Measurements from ENCODE around the gene CD300A. TPM values are rescaled to one million over a fixed set of nuclear protein-coding genes. Genes with fewer than 3 reads are reported as not detected.

CD300A gene
- total RNA-seq, 5 donors from 2014 or later (not counting 1 experiment from before 2014, with no cell fraction given), result 9.2 to 18.8 (median 12.5) TPM

- POLR2A ChIA-PET, result no interaction called here
- H3K27me3 ChIP-seq (replicated peaks in 1 of 2; ENCODE audit: control insufficient read depth in 2 of 2, extremely low read depth in 1 of 2, insufficient read depth in 2 of 2, low read length in 1 of 2), result peaks cover 4 to 74% of the 10 kb centered on the region in 2 experiments
- Mint-ChIP-seq H3K4me1 (peaks cover 0 to 19% (median 15%) of the 10 kb centered on the region in 3 donors), H3K4me3 (no peak overlapping the region), H3K27ac (no peak overlapping the region), H3K27me3 (peaks cover 27 to 51% of the 10 kb centered on the region in 2 donors), H3K36me3 (no peaks in the 10 kb centered on the region), H3K9me3 (no peaks in the 10 kb centered on the region)
- H3K36me3 ChIP-seq (ENCODE audit: control insufficient read depth in 2 of 2, extremely low read depth in 1 of 2, insufficient read depth in 1 of 2, low read length in 1 of 2), result no peaks in the 10 kb centered on the region
- WGBS (ENCODE audit: insufficient coverage), result 79% methylated on average over 5 of the region's 10 CpGs
- no peak overlapping the region for H3K27ac ChIP-seq (ENCODE audit: low read length)
- no peaks in the 10 kb centered on the region for H3K9me3 ChIP-seq
- CTCF ChIA-PET, result no interaction called here
- DNase-seq, result no peak
- peaks cover 0 to 19% of the 10 kb centered on the region in 2 experiments for H3K4me1 ChIP-seq (ENCODE audit: control insufficient read depth in 1 of 2, extremely low read depth in 1 of 2, insufficient read depth in 2 of 2, low read length in 2 of 2)
- no peak for ATAC-seq (replicated peaks in 1 of 4)
- H3K4me3 ChIP-seq (ENCODE audit: control insufficient read depth in 1 of 2, extremely low read depth in 1 of 2, low read length in 1 of 2), result no peak overlapping the region
These were observed 39.2 kb upstream of the CD300A start for GRCh38 chr17:74427048-74427762.

GRCh38 chr17:74427763-74428153 lies 38.7 kb upstream of the CD300A start:
- POLR2A ChIA-PET, result no interaction called here
- DNase-seq (no peak), ATAC-seq (replicated peaks in 1 of 4) (no peak)
- peaks cover 0 to 24% of the 10 kb centered on the region in 2 experiments for H3K4me1 ChIP-seq (ENCODE audit: control insufficient read depth in 1 of 2, extremely low read depth in 1 of 2, insufficient read depth in 2 of 2, low read length in 2 of 2)
- Mint-ChIP-seq H3K4me3 (no peak overlapping the region), H3K36me3 (no peaks in the 10 kb centered on the region), H3K27ac (no peak overlapping the region), H3K27me3 (peaks cover 27 to 48% of the 10 kb centered on the region in 2 donors), H3K4me1 (peaks cover 0 to 19% (median 15%) of the 10 kb centered on the region in 3 donors), H3K9me3 (no peaks in the 10 kb centered on the region)
- no peaks in the 10 kb centered on the region for H3K9me3 ChIP-seq
- no peaks in the 10 kb centered on the region for H3K36me3 ChIP-seq (ENCODE audit: control insufficient read depth in 2 of 2, extremely low read depth in 1 of 2, insufficient read depth in 1 of 2, low read length in 1 of 2)
- no CpG with 5 or more reads among the region's 6 CpGs for WGBS (ENCODE audit: insufficient coverage)
- H3K4me3 ChIP-seq (ENCODE audit: control insufficient read depth in 1 of 2, extremely low read depth in 1 of 2, low read length in 1 of 2), result no peak overlapping the region
- peaks cover 4 to 77% of the 10 kb centered on the region in 2 experiments for H3K27me3 ChIP-seq (replicated peaks in 1 of 2; ENCODE audit: control insufficient read depth in 2 of 2, extremely low read depth in 1 of 2, insufficient read depth in 2 of 2, low read length in 1 of 2)
- no peak overlapping the region for H3K27ac ChIP-seq (ENCODE audit: low read length)
- CTCF ChIA-PET, result no interaction called here

DNA sequence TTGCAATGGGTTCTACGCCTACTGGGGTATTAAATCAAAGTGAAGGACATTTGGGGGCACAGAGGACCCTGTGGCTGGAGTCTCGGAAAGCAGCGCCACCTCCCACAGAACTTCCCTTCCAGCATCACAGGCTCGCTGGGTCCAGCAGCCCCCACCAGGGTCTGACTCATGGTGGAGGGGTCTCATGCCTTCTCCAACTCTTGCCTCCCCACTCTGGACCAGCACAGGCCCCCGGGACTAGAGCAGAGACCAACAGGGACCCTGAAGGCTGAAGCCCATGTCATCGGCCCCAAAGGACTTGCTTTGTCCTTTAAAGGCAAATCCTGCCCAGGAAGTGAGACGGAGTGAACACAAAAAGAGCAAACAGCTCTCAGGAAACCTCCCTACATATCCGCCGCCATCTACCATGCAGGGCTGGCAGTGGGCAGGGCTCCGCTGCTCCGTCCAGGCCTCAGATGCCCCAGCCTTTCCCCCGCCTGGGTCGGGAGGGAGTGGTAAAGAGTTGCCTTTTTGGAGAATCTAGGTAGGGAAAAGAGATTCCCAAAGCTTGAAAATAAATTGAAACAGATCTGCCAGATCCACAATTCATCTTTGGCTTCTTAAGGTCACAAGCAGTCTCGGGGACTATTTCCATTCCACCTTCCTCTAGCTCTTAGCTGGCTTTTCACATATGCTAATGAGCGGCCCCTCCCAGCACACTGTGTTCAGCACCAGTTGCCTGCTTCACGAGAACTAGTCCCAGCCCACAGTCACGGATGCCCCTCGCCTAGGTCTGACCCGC lies 36.6 kb upstream of the CD300A start:
- Histone ChIP-seq H3K9me3 (no peaks in the 10 kb centered on the region), H3K4me1 (ENCODE audit: control insufficient read depth in 1 of 2, extremely low read depth in 1 of 2, insufficient read depth in 2 of 2, low read length in 2 of 2) (peaks cover 0 to 25% of the 10 kb centered on the region in 2 experiments), H3K36me3 (ENCODE audit: control insufficient read depth in 2 of 2, extremely low read depth in 1 of 2, insufficient read depth in 1 of 2, low read length in 1 of 2) (no peaks in the 10 kb centered on the region), H3K27ac (ENCODE audit: low read length) (no peak overlapping the region), H3K4me3 (ENCODE audit: control insufficient read depth in 1 of 2, extremely low read depth in 1 of 2, low read length in 1 of 2) (no peak overlapping the region), H3K27me3 (replicated peaks in 1 of 2; ENCODE audit: control insufficient read depth in 2 of 2, extremely low read depth in 1 of 2, insufficient read depth in 2 of 2, low read length in 1 of 2) (peaks cover 4 to 82% of the 10 kb centered on the region in 2 experiments)
- Mint-ChIP-seq H3K27me3 (peaks cover 34 to 61% of the 10 kb centered on the region in 2 donors), H3K4me3 (peak overlapping the region in 2 of 3 donors; percentile 24 to 62), H3K9me3 (no peaks in the 10 kb centered on the region), H3K27ac (peak overlapping the region in 1 of 2 donors; percentile 19), H3K4me1 (peaks cover 0 to 19% (median 15%) of the 10 kb centered on the region in 3 donors), H3K36me3 (no peaks in the 10 kb centered on the region)
- 43% methylated on average over 7 of the region's 19 CpGs for WGBS (ENCODE audit: insufficient coverage)
- CTCF ChIA-PET, result no interaction called here
- ATAC-seq (replicated peaks in 1 of 4) (no peak), DNase-seq (no peak)
- POLR2A ChIA-PET, result no interaction called here

GRCh38 chr17:74430385-74430705 lies 36.1 kb upstream of the CD300A start:
- no peaks in the 10 kb centered on the region for H3K9me3 ChIP-seq
- peaks cover 4 to 82% of the 10 kb centered on the region in 2 experiments for H3K27me3 ChIP-seq (replicated peaks in 1 of 2; ENCODE audit: control insufficient read depth in 2 of 2, extremely low read depth in 1 of 2, insufficient read depth in 2 of 2, low read length in 1 of 2)
- DNase-seq, result no peak
- no peak for ATAC-seq (replicated peaks in 1 of 4)
- H3K4me3 ChIP-seq (ENCODE audit: control insufficient read depth in 1 of 2, extremely low read depth in 1 of 2, low read length in 1 of 2), result no peak overlapping the region
- 21% methylated on average over 9 of the region's 13 CpGs for WGBS (ENCODE audit: insufficient coverage)
- peaks cover 0 to 25% of the 10 kb centered on the region in 2 experiments for H3K4me1 ChIP-seq (ENCODE audit: control insufficient read depth in 1 of 2, extremely low read depth in 1 of 2, insufficient read depth in 2 of 2, low read length in 2 of 2)
- peaks cover 30 to 63% of the 10 kb centered on the region in 2 donors for H3K27me3 Mint-ChIP-seq
- peak overlapping the region; percentile 24 to 62 (median 28) for H3K4me3 Mint-ChIP-seq
- POLR2A ChIA-PET, result no interaction called here
- peak overlapping the region in 1 of 2 donors; percentile 19 for H3K27ac Mint-ChIP-seq
- H3K36me3 Mint-ChIP-seq, result no peaks in the 10 kb centered on the region
- H3K36me3 ChIP-seq (ENCODE audit: control insufficient read depth in 2 of 2, extremely low read depth in 1 of 2, insufficient read depth in 1 of 2, low read length in 1 of 2), result no peaks in the 10 kb centered on the region
- peaks cover 0 to 19% (median 15%) of the 10 kb centered on the region in 3 donors for H3K4me1 Mint-ChIP-seq
- H3K27ac ChIP-seq (ENCODE audit: low read length), result no peak overlapping the region
- CTCF ChIA-PET, result no interaction called here
- H3K9me3 Mint-ChIP-seq, result no peaks in the 10 kb centered on the region

- H3K36me3 ChIP-seq (ENCODE audit: control insufficient read depth in 2 of 2, extremely low read depth in 1 of 2, insufficient read depth in 1 of 2, low read length in 1 of 2), result no peaks in the 10 kb centered on the region
- no peaks in the 10 kb centered on the region for H3K9me3 ChIP-seq
- CTCF ChIA-PET, result no interaction called here
- peak overlapping the region in 1 of 2 donors; percentile 28 for H3K4me3 ChIP-seq (ENCODE audit: control insufficient read depth in 1 of 2, extremely low read depth in 1 of 2, low read length in 1 of 2)
- Mint-ChIP-seq H3K36me3 (no peaks in the 10 kb centered on the region), H3K27ac (no peak overlapping the region), H3K4me3 (peak overlapping the region; percentile 28 to 62 (median 50)), H3K27me3 (peaks cover 27 to 67% of the 10 kb centered on the region in 2 donors), H3K9me3 (no peaks in the 10 kb centered on the region), H3K4me1 (peaks cover 0 to 19% (median 15%) of the 10 kb centered on the region in 3 donors)
- WGBS (ENCODE audit: insufficient coverage), result 4% methylated on average over 59 of the region's 67 CpGs
- DNase-seq (peak in 1 of 35 experiments; percentile 11), ATAC-seq (replicated peaks in 1 of 4) (no peak)
- H3K27me3 ChIP-seq (replicated peaks in 1 of 2; ENCODE audit: control insufficient read depth in 2 of 2, extremely low read depth in 1 of 2, insufficient read depth in 2 of 2, low read length in 1 of 2), result peaks cover 4 to 86% of the 10 kb centered on the region in 2 experiments
- H3K4me1 ChIP-seq (ENCODE audit: control insufficient read depth in 1 of 2, extremely low read depth in 1 of 2, insufficient read depth in 2 of 2, low read length in 2 of 2), result peaks cover 0 to 25% of the 10 kb centered on the region in 2 experiments
- POLR2A ChIA-PET, result no interaction called here
- no peak overlapping the region for H3K27ac ChIP-seq (ENCODE audit: low read length)
These were observed 35.5 kb upstream of the CD300A start for GRCh38 chr17:74430706-74431567.
